Neural progenitor cell (in vitro differentiated cells): ENCODE data around the gene HIKESHI.

Experiments used
- CTCF ChIP-seq: fragments of 200-600 bp; sonication (generic); IDR thresholded peaks from 2 replicates; pipeline ENCODE4 v1.5.1; 2017; ENCODE audit warnings: antibody characterized with exemption, mild to moderate bottlenecking
- EZH2 ChIP-seq: fragments of 200-600 bp; sonication (generic); IDR thresholded peaks from 2 replicates; pipeline ENCODE4 v1.6.1; 2017; ENCODE audit warnings: antibody characterized with exemption, mild to moderate bottlenecking, moderate library complexity

DNA sequence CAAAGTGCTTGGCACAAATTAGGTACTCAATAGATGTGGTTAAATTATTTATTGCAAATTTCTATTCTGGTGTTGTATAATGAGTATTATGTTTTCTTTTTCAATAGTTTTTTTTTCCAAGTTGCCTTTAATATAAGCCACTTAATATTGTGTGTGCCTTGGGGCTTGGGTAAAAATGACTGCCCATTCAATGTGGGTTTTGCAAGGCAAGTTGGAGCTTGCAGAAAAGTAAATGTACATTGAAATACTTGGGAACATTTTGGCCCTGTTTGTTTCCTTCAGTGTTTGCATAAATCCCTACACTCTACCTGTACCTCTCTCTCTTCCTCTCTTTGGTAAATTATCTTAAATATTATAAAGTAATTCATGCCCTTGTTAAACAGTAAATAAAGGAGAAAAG, 70.5 kb downstream of the HIKESHI start:
- TF ChIP-seq CTCF, result no peak
- no peak for TF ChIP-seq EZH2
